HG02642 (cell line): Measurements from ENCODE around the gene SFT2D2.

Experiments used
- ATAC-seq: cut with Tn5 transposase; IDR thresholded peaks from one replicate; pipeline ENCODE4 v1.9.1; 2021; ENCODE audit warnings: mild to moderate bottlenecking; ENCODE audit not compliant: unreplicated experiment, poor library complexity

Gene SFT2D2

GRCh38 chr1:168221275-168221674 is 4.5 kb upstream of the SFT2D2 start:
- ATAC-seq, result no peak

- ATAC-seq, result no peak
Observed at GRCh38 chr1:168223261-168223660, 2.5 kb upstream of the SFT2D2 start.

GRCh38 chr1:168223681-168224540 is 1.9 kb upstream of the SFT2D2 start:
- ATAC-seq, result no peak

- no peak for ATAC-seq
Observed at GRCh38 chr1:168224991-168225390, 813 bp upstream of the SFT2D2 start.

GRCh38 chr1:168227620-168228019 is 1.8 kb downstream of the SFT2D2 start:
- ATAC-seq, result no peak

- ATAC-seq, result no peak
Observed at GRCh38 chr1:168229893-168230292, 4.1 kb downstream of the SFT2D2 start.

- no peak for ATAC-seq
Observed at GRCh38 chr1:168230709-168231108, 4.9 kb downstream of the SFT2D2 start.

GRCh38 chr1:168234846-168235547 is 9.2 kb downstream of the SFT2D2 start:
- peak; percentile 89 for ATAC-seq

- peak; percentile 15 for ATAC-seq
Observed at GRCh38 chr1:168235548-168235885, 9.7 kb downstream of the SFT2D2 start.

GRCh38 chr1:168235937-168236336 is 10.1 kb downstream of the SFT2D2 start:
- ATAC-seq, result no peak

GRCh38 chr1:168236836-168237611 is 11.2 kb downstream of the SFT2D2 start:
- ATAC-seq, result no peak

GRCh38 chr1:168243198-168243597 is 17.4 kb downstream of the SFT2D2 start:
- no peak for ATAC-seq

GRCh38 chr1:168243636-168244212 is 17.9 kb downstream of the SFT2D2 start:
- no peak for ATAC-seq

GRCh38 chr1:168245042-168245441 is 19.2 kb downstream of the SFT2D2 start:
- no peak for ATAC-seq

GRCh38 chr1:168246506-168246905 is 20.7 kb downstream of the SFT2D2 start:
- no peak for ATAC-seq

GRCh38 chr1:168252204-168252733 is 26.5 kb downstream of the SFT2D2 start:
- no peak for ATAC-seq

- ATAC-seq, result no peak
Observed at GRCh38 chr1:168256164-168256563, 30.4 kb downstream of the SFT2D2 start.

- ATAC-seq, result no peak
Observed at GRCh38 chr1:168257397-168257796, 31.6 kb downstream of the SFT2D2 start.

GRCh38 chr1:168259567-168259966 is 33.8 kb downstream of the SFT2D2 start:
- ATAC-seq, result no peak

GRCh38 chr1:168260393-168260792 is 34.6 kb downstream of the SFT2D2 start:
- no peak for ATAC-seq
